Caki2 (cell line): ENCODE measurements around the gene ADD3. TPM values are rescaled to one million over a fixed set of nuclear protein-coding genes. Genes with fewer than 3 reads are reported as not detected.

Experiments used
- DNase-seq: peaks from one replicate; pipeline ENCODE4 v3.0.0-alpha.2; 2015; ENCODE audit warnings: low read depth
- in situ Hi-C: cut with HindIII; loops from 2 replicates; pipeline ENCODE4 v1.10.0; 2016; ENCODE audit warnings: low sequenced_read_pairs, low pct_unique_long_range_greater_than_20kb, mixed read lengths
- total RNA-seq: library from RNA; depleted of rRNA; stranded (reverse); fragments of >200 nt; shearing (Covaris generic); gene quantifications from 2 replicates; pipeline ENCODE4 v1.2.3, GENCODE V29; 2014; ENCODE audit warnings: low replicate concordance

The ADD3 gene
- total RNA-seq, 1 experiment from 2014 or later = 342 TPM

DNA sequence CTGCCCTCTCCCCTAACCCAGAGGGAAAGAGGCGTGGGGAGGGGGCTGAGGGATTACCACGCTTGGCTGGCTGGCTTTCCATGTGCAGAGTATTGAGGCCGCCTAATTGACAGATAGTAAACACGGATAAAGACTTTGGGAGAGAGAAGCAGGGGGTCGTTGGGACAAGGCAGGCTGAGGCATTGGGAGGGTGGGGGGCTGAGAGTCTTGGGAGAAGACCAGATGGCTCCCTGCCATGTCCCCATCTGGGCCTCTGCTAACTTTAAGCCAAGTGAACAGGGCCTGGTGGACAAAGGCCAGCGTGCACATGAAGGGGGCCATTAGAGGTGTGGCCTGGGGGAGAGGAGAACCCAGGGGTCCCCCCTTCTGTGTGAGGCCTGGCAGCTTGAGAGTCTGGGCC lies 144.2 kb downstream of the ADD3 start:
- in situ Hi-C loops = no loop called here
- no peak for DNase-seq

DNA sequence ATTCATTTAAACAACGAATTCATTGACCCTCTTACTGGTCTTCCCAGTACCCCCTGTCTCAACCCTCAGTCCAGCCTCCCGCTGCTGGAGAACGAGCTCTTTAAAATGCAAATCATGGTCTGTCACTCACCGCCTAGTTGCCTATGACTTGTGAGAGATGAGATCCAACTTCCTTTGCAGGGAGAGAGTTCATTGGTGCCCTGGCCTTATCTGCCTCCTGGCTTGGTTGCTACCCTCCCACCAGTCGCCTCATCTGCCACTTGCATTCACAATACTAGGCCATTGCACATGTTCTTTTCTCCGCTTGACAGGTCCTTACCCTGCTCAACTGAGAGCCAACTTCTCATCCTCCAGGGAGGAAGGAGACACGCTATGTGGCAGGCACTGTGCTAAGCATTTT lies 145.6 kb downstream of the ADD3 start:
- DNase-seq = no peak
- in situ Hi-C loops = no loop called here

DNA sequence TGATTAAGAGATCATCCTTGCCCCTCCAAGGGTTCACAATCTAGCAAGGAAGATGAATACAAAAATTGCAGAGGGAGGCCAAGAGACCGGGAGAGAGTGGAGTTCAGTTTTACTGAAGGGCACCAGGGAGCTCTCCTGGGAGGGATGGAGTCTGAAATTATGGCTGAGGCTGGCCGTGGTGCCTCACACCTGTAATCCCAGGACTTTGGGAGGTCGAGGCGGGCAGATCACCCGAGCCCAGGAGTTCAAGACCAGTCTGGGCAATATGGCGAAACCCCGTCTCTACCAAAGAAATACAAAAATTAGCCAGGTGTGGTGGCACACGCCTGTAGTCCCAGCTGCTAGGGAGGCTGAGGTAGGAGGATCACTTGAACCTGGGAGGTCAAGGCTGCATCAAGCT lies 148.3 kb downstream of the ADD3 start:
- no peak for DNase-seq
- in situ Hi-C loops = no loop called here

DNA sequence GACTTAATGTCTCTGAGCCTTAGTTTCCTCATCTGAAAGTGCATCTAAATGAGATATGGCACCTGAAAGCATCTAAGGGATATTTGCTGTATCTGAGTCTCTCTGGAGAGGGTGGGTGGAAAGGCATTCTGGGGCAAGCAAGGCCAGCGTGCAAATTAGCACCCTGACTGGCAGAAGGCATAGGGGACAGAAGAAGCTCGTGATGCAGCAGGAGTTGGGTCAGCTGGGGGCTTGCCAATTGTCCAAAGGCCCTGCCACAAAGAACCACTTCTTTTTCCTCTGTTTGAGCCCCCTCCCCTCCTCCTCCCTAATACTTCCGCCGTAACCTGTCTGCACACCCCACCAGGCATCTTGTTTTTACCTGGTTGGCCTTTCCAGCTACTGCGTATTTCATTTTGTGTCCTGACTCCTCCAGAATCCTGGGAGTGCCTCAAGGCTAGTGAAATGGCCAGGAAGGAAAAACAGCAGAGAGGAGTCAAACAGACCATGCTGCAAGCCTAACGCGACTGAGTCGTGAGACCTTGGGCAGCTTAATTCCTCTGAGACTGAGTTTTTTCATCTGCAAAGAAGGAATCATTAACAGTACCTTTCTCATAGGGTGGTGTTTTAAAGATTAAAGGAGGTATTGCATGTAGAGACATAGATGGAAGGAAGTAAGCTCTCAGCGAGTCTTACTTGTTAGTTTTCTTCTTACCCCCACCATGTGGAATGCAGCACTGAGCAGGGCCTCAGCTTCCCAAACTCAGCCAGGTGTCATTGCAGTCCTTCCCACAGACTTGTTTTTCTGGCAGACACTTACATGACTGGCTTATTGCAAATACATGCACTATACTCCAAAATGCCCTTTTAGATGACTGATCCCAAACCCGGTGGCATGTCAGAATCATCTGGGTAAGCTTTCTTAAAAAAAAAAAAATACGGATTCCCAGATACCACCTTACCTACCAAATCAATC lies 150.5 kb downstream of the ADD3 start:
- in situ Hi-C loops = no loop called here
- no peak for DNase-seq

DNA sequence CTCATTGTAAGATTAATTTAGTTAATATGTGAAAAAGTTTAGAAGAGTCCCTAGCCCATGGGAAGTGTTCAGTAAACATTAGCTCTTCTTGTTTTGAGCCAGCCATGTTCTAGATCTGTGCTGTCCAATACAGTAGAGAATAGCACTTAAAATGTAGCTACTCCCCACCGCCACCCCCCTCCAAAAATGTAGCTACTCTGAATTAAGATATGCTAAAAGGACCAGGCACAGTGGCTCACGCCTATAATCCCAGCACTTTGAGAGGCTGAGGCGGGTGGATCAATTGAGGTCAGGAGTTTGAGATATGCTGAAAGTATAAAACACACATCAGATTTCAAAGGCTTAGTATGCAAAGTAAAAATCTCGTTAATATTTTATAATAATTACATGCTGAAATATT lies 152.3 kb downstream of the ADD3 start:
- DNase-seq = no peak
- in situ Hi-C loops = no loop called here

DNA sequence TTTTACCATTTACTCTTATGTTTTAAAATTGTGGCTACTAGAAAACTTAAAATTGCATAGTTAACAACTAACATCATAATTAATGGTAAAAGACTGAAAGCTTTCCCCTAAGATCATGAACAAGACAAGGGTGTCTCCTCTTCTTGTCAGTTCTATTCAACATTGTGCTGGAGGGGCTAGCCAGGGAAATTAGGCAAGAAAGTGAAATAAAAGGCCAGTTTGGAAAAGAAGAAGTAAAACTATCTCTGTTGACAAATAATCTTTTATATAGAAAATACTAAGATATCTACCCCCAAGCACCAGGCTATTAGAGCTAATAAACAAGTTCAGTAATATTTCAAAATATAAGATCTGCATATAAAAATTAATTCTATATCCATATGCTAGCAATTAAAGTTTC lies 152.7 kb downstream of the ADD3 start:
- in situ Hi-C loops = no loop called here
- no peak for DNase-seq

DNA sequence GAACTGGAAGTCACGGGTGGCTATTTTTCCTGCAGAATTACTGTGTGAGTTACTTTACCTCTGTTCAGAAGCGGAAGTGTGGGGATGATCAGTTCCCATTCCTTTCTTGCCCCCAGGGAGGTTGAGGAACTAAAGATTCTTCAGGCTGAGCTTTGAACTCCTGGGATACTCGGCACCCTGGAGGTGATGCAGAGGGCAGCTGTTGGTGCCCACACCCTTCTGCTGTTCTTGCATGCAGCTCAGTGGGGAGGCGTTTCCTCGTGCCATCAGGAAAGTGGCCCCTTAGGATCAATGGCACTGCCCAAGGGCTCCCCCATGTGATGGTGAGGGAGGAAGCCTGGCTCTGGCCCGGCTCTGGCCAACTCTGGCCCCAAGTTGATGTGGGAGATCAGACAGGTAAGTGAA lies 155.0 kb downstream of the ADD3 start:
- DNase-seq = no peak
- in situ Hi-C loops = no loop called here

DNA sequence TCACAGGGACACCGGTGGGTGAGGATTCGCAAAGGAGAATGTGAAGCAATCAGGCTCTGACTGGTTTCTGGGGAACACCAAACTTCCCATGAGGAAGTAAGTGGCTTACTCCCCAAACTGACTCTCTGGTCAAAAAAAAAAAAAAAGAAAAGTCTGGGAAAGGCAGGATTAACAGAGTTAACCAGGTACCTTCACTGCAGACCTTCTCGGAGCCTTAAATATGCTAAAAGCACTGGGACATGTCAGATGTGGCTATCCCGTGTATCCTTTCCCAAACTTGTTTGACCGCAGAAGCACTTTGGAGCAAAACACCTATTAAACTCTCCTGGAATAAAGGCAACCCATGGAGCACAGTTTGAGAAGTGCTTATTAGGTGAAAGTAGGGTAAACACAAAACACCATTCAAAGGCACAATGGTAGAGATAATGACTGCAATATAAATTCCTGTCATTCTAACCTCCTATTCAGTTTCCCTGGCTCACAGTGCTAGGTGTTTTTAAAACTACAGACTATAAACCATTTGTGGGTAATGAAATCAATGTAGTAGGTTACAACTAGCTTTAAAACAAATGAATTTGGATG lies 155.5 kb downstream of the ADD3 start:
- DNase-seq = no peak
- in situ Hi-C loops = no loop called here

DNA sequence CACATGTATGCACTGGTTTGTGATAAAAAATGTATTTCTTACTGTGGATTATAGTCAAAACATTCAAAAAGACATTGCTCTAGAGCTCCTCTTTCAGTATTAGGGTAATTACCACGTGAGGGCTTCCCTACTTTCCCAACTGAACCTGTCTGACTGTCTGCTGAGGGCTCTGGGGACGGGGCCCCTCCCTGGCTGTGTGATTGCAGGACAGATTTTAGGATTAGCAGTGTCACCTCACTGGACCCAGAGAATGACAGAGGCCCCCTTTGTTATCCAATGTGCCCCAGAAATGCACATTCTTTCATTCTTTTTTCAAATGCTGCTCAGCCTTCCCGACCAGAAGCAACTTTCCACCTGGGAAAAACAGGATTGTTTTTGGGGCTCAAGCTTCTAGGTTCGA lies 156.1 kb downstream of the ADD3 start:
- DNase-seq = no peak

DNA sequence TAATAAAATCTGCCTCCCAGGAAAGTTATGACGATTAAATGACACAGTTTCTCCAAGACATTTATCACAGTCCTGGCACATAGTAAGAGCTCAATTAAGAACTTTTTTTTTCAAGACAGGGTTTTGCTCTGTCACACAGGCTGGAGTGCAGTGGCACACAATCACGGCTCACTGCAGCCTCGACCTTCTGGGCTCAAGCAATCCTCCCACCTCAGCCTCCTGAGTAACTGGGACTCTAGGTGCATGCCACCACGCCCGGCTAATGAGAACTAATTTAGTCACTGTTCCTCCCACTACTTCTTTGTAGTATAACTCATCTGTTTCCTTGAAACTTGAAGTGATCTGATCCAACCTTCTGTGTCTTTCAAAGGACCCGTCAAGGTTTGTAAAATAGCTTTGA lies 157.5 kb downstream of the ADD3 start:
- in situ Hi-C loops = no loop called here
- DNase-seq = no peak

More for the DNA sequence above, 156.1 kb downstream of the ADD3 start:
- in situ Hi-C loops = no loop called here

DNA sequence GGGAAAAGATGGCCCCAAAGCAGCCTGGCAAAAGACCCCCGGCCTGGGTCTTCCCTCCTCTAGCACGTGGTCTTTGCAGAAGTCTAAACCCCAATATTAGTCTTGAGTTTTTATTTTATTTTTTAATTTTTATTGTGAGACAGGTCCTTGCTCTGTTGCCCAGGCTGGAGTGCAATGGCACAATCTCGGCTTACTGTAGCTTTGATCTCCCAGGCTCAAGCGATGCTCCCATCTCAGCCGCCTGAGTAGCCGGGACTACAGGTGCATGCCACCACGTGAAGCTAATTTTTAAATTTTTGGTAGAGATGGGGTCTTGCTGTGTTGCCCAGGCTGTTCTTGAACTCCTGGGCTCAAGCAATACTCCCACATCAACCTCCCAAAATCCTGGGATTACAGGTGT lies 159.4 kb downstream of the ADD3 start:
- no peak for DNase-seq
- in situ Hi-C loops = no loop called here

DNA sequence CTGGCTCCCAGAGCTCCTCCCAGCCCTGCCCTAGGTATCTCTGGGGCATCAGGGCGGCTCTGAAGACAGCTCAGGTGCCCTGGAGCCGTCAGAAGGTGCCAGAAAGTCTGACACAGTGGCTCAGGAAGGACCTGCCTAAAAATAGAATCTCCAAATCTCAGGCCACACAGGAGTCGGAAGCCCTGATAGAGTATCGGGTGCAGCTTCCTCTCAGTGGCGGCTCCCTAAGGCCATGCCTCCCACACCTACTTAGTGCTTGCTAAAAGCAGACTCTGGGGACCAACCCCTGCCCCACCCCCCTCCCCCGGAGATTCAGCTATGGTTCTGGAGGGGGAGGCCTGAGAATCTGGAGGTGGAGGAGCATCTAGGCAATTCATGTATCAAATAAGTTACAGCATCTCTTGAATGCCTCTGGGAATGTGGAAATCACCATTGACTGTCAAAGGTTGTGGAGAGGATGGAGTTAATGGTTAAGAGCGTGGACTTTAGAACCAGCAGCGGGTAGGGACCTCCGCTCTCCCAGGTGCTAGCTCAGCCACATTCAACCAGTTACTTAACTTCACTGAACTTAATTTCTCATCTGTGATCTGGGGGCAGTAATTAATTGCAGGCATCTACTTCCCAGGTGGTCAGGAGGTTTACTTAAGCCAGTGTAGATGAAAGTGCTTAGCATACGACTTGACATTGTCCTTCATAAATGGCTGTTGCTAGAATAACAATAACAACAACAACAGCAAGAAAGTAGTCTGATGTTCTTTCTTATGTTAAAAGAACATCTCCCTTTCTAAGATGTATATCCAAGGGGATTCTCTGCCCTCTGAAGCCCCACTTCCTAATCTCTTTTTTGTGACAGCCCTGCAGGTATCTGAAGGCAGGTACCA lies 161.1 kb downstream of the ADD3 start:
- DNase-seq = no peak
- in situ Hi-C loops = no loop called here

DNA sequence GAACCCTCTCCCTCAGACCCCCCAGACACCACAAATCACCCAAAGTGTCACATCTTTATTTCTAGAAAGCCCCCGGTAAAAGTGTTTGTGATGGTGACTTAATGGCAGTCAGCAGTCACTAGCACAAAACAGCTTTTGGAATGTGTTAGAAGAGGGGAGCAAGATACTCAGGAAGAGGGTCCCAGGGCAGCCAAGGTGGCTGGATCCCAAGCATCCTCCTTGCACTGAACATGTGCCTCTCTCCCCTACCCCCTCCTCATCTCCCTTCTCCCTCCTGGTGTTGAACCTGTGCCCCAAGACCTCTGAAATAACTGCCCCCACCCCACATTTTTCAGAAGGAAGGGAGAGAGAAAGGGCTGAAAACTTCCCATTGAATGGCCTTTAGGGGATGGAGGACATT lies 161.8 kb downstream of the ADD3 start:
- no peak for DNase-seq
- in situ Hi-C loops = no loop called here

DNA sequence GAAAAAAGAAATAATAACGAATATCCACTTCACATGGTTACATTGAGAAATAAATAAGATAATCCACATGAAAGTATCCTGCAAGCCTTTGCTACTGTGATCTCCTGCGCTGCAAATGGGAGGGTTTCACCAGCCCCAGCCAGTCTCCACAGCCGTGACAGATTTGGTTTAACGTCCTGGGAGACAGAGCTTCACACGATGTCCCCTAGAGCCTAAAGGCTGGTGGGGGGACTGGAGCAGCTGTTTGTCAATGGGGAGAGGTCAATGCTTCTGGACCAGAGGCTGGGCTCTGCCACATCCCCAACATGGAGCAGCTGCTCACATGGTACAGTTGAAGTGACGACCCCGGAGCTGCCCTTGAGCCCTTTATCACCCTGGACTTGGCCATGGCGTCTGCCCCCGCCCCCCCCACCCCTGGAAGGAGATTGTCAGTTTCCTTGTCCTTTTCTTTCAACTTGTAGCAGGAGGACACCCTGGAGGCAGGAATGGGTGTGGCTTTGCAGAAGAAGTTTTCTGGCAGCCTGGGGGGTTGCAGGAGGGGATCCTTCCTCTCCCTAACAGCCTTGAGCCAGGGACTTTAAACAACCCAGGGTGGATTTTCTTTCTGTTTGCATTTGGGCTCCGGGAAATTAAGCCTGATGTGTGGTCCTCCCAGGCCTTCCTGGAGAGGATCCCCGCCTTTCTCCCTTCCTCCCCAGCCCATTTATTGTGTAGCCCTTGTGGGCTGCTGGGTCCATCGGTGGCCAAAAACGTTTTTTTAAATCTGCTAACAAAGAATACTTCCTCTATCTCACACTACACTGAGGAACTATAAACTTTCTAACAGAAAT lies 162.6 kb downstream of the ADD3 start:
- no peak for DNase-seq
- in situ Hi-C loops = no loop called here

DNA sequence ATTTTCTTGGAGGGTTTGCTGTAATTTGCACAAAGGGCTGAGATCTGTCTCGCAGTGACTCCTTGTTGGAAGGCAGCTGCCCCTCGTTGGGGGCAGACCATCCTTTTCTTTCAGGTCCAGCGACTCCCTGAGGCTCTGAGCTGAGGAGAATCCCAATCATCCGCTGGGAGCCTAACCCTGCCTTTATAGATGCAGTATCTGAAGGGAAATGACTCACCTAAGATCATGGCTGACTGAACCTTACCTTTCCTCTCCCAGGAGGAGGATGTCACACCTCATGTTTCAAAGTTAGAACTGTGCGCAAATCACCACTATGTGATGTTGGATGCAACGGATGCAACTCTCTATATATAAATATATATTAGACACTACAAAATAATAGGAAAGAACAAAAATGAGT lies 163.2 kb downstream of the ADD3 start:
- peak; percentile 24 for DNase-seq
- in situ Hi-C loops = no loop called here

DNA sequence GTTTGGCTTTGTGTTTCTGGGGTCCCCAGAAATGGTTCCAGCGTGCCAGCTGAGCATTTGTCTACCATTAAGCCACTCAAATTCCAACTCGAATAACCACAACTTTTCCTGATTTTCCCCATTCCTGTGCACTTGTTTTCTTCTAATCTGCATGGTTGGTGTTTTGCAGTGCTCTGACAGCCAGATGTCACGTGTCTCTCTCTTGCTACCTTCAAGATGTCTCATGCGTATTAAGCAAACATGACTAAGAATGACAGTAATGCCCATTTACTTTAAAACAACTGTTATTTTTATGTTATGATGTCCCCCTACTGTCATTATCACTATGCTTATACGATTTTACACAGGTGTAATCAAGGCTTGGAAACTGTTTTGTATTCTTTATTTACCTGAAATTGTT lies 164.4 kb downstream of the ADD3 start:
- no peak for DNase-seq
- in situ Hi-C loops = no loop called here

DNA sequence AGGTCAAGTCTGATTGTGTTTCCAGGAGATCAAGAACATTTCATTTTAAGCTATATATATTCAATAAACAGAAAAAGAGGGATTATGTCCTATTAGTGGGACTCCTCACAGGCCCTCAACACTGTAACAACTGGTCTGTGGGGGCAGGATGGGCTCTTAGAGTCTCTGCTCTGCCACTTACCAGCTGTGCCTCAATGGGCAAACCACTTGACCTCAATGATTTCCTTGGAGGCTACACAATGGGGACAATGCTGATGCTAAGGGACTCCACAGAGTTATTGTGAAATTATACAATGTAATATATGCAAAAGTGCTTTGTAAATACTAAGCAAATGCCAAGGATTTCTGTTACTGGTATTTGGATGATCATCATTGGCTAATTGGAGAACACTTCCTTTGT lies 166.4 kb downstream of the ADD3 start:
- DNase-seq = no peak
- in situ Hi-C loops = no loop called here

DNA sequence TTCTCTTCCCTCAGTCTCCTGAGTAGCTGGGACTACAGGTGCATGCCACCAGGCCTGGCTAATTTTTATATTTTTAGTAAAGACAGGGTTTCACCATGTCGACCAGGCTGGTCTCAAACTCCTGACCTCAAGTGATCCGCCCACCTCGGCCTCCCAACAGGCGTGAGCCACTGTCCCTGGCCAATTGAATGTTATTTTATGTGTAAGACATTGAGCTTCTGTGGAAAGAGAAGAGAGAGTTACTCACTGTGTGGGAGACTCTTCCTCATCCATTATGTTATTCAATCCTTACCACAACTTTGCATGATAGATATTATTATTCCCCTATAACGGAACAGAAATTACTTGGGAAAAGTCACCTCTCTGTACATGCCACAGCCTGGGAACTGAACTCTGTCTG lies 167.0 kb downstream of the ADD3 start:
- DNase-seq = no peak
- in situ Hi-C loops = no loop called here
